Measurements from ENCODE around the gene MARCO. TPM values are rescaled to one million over a fixed set of nuclear protein-coding genes. Genes with fewer than 3 reads are reported as not detected.
"Not testable (repeated sequence)": the region's sequence is repeated elsewhere in the genome, so short reads cannot be mapped to it uniquely, and the experiment has no call there.

The MARCO gene
- total RNA-seq, 1 donor from 2014 or later: 2.7 TPM

- no peak for DNase-seq
Observed at GRCh38 chr2:119008108-119008507, 66.1 kb downstream of the MARCO start.

- no peak for DNase-seq
Observed at GRCh38 chr2:119009110-119009509, 67.1 kb downstream of the MARCO start.

GRCh38 chr2:119010336-119010735, 68.3 kb downstream of the MARCO start:
- no peak for DNase-seq

GRCh38 chr2:119011162-119011909, 69.3 kb downstream of the MARCO start:
- DNase-seq: peak; percentile 70

- no peak for DNase-seq
Observed at GRCh38 chr2:119011910-119012209, 69.9 kb downstream of the MARCO start.

- DNase-seq: no peak
Observed at GRCh38 chr2:119012345-119013301, 70.6 kb downstream of the MARCO start.

- DNase-seq: no peak
Observed at GRCh38 chr2:119013671-119014070, 71.7 kb downstream of the MARCO start.

GRCh38 chr2:119015845-119016244, 73.9 kb downstream of the MARCO start:
- no peak for DNase-seq

- no peak for DNase-seq
Observed at GRCh38 chr2:119019521-119019920, 77.5 kb downstream of the MARCO start.

GRCh38 chr2:119022678-119023077, 80.7 kb downstream of the MARCO start:
- DNase-seq: no peak

GRCh38 chr2:119023534-119023933, 81.5 kb downstream of the MARCO start:
- no peak for DNase-seq

GRCh38 chr2:119024152-119024551, 82.2 kb downstream of the MARCO start:
- DNase-seq: no peak

- no peak for DNase-seq
Observed at GRCh38 chr2:119024568-119024967, 82.6 kb downstream of the MARCO start.

GRCh38 chr2:119025013-119025412, 83.0 kb downstream of the MARCO start:
- peak; percentile 19 for DNase-seq

GRCh38 chr2:119025762-119026351, 83.9 kb downstream of the MARCO start:
- no peak for DNase-seq

- DNase-seq: no peak
Observed at GRCh38 chr2:119026890-119027289, 84.9 kb downstream of the MARCO start.

- peak; percentile 9 for DNase-seq
Observed at GRCh38 chr2:119028327-119029174, 86.6 kb downstream of the MARCO start.

- DNase-seq: no peak
Observed at GRCh38 chr2:119029297-119029696, 87.3 kb downstream of the MARCO start.

GRCh38 chr2:119037922-119038321, 95.9 kb downstream of the MARCO start:
- DNase-seq: not testable (repeated sequence)

GRCh38 chr2:119040730-119041129, 98.7 kb downstream of the MARCO start:
- DNase-seq: no peak

All from tongue (tissue), 2 donors.